Measurements from ENCODE around the gene SIGLEC5.

DNA sequence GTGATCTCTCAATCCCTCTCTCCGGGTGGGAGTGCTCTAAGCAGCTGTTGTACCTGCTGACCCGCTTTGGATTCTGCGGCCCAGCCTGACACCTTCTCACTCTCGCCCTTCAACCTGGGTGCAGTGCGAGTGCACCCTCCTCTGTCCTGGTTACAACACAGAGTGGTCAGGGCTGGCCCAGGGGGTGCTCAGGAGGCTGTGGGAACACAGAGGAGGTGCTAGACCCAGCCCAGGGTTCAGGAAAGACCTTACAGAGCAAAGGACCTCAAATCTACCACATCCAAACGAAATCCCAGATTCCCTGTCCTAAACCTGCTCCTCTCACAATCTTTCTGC is 35.5 kb downstream of the SIGLEC5 start:
- TF ChIP-seq, protein P1, sequence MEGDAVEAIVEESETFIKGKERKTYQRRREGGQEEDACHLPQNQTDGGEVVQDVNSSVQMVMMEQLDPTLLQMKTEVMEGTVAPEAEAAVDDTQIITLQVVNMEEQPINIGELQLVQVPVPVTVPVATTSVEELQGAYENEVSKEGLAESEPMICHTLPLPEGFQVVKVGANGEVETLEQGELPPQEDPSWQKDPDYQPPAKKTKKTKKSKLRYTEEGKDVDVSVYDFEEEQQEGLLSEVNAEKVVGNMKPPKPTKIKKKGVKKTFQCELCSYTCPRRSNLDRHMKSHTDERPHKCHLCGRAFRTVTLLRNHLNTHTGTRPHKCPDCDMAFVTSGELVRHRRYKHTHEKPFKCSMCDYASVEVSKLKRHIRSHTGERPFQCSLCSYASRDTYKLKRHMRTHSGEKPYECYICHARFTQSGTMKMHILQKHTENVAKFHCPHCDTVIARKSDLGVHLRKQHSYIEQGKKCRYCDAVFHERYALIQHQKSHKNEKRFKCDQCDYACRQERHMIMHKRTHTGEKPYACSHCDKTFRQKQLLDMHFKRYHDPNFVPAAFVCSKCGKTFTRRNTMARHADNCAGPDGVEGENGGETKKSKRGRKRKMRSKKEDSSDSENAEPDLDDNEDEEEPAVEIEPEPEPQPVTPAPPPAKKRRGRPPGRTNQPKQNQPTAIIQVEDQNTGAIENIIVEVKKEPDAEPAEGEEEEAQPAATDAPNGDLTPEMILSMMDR (IDR thresholded peaks at IDR 0.05 in 8 of 11, conservative IDR thresholded peaks at IDR 0.05 in 3 of 11), result no peak
- no peak for TF ChIP-seq POLR2A (IDR thresholded peaks at IDR 0.05)
- TF ChIP-seq POLR2AphosphoS5 (IDR thresholded peaks at IDR 0.05), result no peak

All from spleen (tissue), 7 donors.